Keratinocyte (primary cell): Measurements from ENCODE around the gene HPS4. TPM values are rescaled to one million over a fixed set of nuclear protein-coding genes. Genes with fewer than 3 reads are reported as not detected.
"Not testable (repeated sequence)": the region's sequence is repeated elsewhere in the genome, so short reads cannot be mapped to it uniquely, and the experiment has no call there.

ENCODE experiments used
- DNase-seq: peaks from one replicate; pipeline ENCODE4 v3.0.0-alpha.2; 2011; ENCODE audit warnings: low read depth, missing footprints, low spot score
- FAIRE-seq: peaks from 2 replicates; lab custom pipeline; 2011; peaks lifted over from hg19 to GRCh38; lab: Jason Lieb, UNC
- H2AFZ ChIP-seq: 2 replicates; pipeline ENCODE4 v1.6.0; 2012; ENCODE audit warnings: low read length, control low read depth, inconsistent platforms; ENCODE audit not compliant: control insufficient read depth
- H3K27ac ChIP-seq: 2 replicates; pipeline ENCODE4 v1.5.1; 2011; ENCODE audit warnings: low read length; ENCODE audit not compliant: control insufficient read depth, insufficient read depth
- H3K27me3 ChIP-seq: 3 replicates; pipeline ENCODE4 v1.6.0; 2011; ENCODE audit warnings: low read length; ENCODE audit not compliant: control insufficient read depth, insufficient read depth; ENCODE audit errors: extremely low read depth
- H3K36me3 ChIP-seq, 2 experiments: 2 replicates in 1 of 2; 3 replicates in 1 of 2; pipeline ENCODE4 v1.5.1; 2011; ENCODE audit warnings: low read length in 2 of 2, mild to moderate bottlenecking in 1 of 2; ENCODE audit not compliant: control insufficient read depth in 2 of 2, insufficient read depth in 2 of 2; ENCODE audit errors: extremely low read depth in 1 of 2
- H3K4me1 ChIP-seq: 3 replicates; pipeline ENCODE4 v1.5.1; 2011; ENCODE audit warnings: low read length; ENCODE audit not compliant: control insufficient read depth, insufficient read depth; ENCODE audit errors: extremely low read depth
- H3K4me2 ChIP-seq: 3 replicates; pipeline ENCODE4 v1.6.0; 2011; ENCODE audit warnings: low read depth, low read length; ENCODE audit not compliant: control insufficient read depth, insufficient read depth; ENCODE audit errors: extremely low read depth
- H3K4me3 ChIP-seq, 3 experiments: fragments of 200-600 bp in 1 of 3; sonication (generic) in 1 of 3; 2 replicates in 2 of 3; 3 replicates in 1 of 3; pipeline ENCODE4 v1.5.1; 2011 to 2016; ENCODE audit warnings: low read length in 3 of 3, mild to moderate bottlenecking in 3 of 3, control low read depth in 2 of 3, inconsistent platforms in 1 of 3, low read depth in 1 of 3, mixed read lengths in 1 of 3, mixed run types in 1 of 3, moderate library complexity in 1 of 3; ENCODE audit not compliant: control insufficient read depth in 2 of 3, insufficient read depth in 2 of 3; ENCODE audit errors: extremely low read depth in 1 of 3
- H3K79me2 ChIP-seq: 2 replicates; pipeline ENCODE4 v1.6.0; 2012; ENCODE audit warnings: low read length; ENCODE audit not compliant: control insufficient read depth, insufficient read depth
- H3K9ac ChIP-seq: 3 replicates; pipeline ENCODE4 v1.6.0; 2011; ENCODE audit warnings: low read length; ENCODE audit not compliant: control insufficient read depth, insufficient read depth; ENCODE audit errors: extremely low read depth
- H3K9me1 ChIP-seq: 3 replicates; pipeline ENCODE4 v1.6.0; 2011; ENCODE audit warnings: low read length; ENCODE audit not compliant: control insufficient read depth, insufficient read depth; ENCODE audit errors: extremely low read depth
- H3K9me3 ChIP-seq: 2 replicates; pipeline ENCODE4 v1.5.1; 2012; ENCODE audit warnings: low read depth, low read length; ENCODE audit not compliant: control insufficient read depth
- H4K20me1 ChIP-seq: 3 replicates; pipeline ENCODE4 v1.6.0; 2011; ENCODE audit warnings: low read length; ENCODE audit not compliant: control insufficient read depth, insufficient read depth; ENCODE audit errors: extremely low read depth
- EZH2 ChIP-seq: IDR thresholded peaks from one replicate; pipeline ENCODE4 v1.6.1; 2012; ENCODE audit warnings: inconsistent platforms, mild to moderate bottlenecking, low read length, moderate library complexity
- dilution Hi-C: fragments of 300-500 bp; cut with MboI; formaldehyde crosslinking; loops from one replicate; pipeline ENCODE4 v1.7.0; 2020; ENCODE audit warnings: low sequenced_read_pairs; ENCODE audit not compliant: extremely low pct_ligation_motif_present
- polyA plus RNA-seq, 5 experiments: library from polyadenylated mRNA; depleted of rRNA in 3 of 5; stranded (reverse) in 3 of 5; stranded (forward) in 1 of 5; unstranded in 1 of 5; fragments of >200 nt; gene quantifications; 1 replicate in 1 of 5; 2 replicates in 3 of 5; 3 replicates in 1 of 5; pipeline versions ENCODE4 v1.2.1 to v1.2.3, GENCODE V29; 2011 to 2012; ENCODE audit warnings: missing spikeins in 2 of 5, low read depth in 1 of 5, low replicate concordance in 1 of 5
- TF ChIP-seq, protein P1 (sequence below), 3 experiments: IDR thresholded peaks in 1 of 3; conservative IDR thresholded peaks in 1 of 3; optimal IDR thresholded peaks in 1 of 3; 2 replicates in 2 of 3; 3 replicates in 1 of 3; pipeline versions ENCODE3 to v1.5.1; 2011; ENCODE audit warnings: low read length in 3 of 3, mild to moderate bottlenecking in 3 of 3, moderate library complexity in 2 of 3, control low read depth in 1 of 3, inconsistent platforms in 1 of 3; ENCODE audit not compliant: insufficient read depth in 2 of 3; ENCODE audit errors: extremely low read depth in 1 of 3

HPS4 gene
- polyA plus RNA-seq, 1 donor (not counting 4 experiments of a cell fraction or from before 2014, with no cell fraction given): 21.3 TPM

- H3K36me3 ChIP-seq: no peaks in the 10 kb centered on the region
- peaks cover 2% of the 10 kb centered on the region for H3K9me1 ChIP-seq
- TF ChIP-seq, protein P1, sequence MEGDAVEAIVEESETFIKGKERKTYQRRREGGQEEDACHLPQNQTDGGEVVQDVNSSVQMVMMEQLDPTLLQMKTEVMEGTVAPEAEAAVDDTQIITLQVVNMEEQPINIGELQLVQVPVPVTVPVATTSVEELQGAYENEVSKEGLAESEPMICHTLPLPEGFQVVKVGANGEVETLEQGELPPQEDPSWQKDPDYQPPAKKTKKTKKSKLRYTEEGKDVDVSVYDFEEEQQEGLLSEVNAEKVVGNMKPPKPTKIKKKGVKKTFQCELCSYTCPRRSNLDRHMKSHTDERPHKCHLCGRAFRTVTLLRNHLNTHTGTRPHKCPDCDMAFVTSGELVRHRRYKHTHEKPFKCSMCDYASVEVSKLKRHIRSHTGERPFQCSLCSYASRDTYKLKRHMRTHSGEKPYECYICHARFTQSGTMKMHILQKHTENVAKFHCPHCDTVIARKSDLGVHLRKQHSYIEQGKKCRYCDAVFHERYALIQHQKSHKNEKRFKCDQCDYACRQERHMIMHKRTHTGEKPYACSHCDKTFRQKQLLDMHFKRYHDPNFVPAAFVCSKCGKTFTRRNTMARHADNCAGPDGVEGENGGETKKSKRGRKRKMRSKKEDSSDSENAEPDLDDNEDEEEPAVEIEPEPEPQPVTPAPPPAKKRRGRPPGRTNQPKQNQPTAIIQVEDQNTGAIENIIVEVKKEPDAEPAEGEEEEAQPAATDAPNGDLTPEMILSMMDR (optimal IDR thresholded peaks at IDR 0.05 in 1 of 3, IDR thresholded peaks at IDR 0.05 in 1 of 3, conservative IDR thresholded peaks at IDR 0.05 in 1 of 3; ENCODE audit: extremely low read depth in 1 of 3, insufficient read depth in 2 of 3, low read length in 3 of 3): no peak
- TF ChIP-seq EZH2: no peak
- no peak overlapping the region for H3K9ac ChIP-seq
- H3K27me3 ChIP-seq: no peaks in the 10 kb centered on the region
- dilution Hi-C loops: no loop called here
- H3K4me1 ChIP-seq: peaks cover 3% of the 10 kb centered on the region
- no peak for FAIRE-seq
- peaks cover 6% of the 10 kb centered on the region for H3K79me2 ChIP-seq
- DNase-seq: no peak
- H3K4me3 ChIP-seq: no peak overlapping the region
- no peaks in the 10 kb centered on the region for H4K20me1 ChIP-seq
- no peak overlapping the region for H3K27ac ChIP-seq
- no peak overlapping the region for H2AFZ ChIP-seq
- no peaks in the 10 kb centered on the region for H3K9me3 ChIP-seq
- H3K4me2 ChIP-seq: no peak overlapping the region
Observed at GRCh38 chr22:26442086-26442756, 41.4 kb downstream of the HPS4 start.

- TF ChIP-seq, protein P1 (optimal IDR thresholded peaks at IDR 0.05 in 1 of 3, IDR thresholded peaks at IDR 0.05 in 1 of 3, conservative IDR thresholded peaks at IDR 0.05 in 1 of 3; ENCODE audit: extremely low read depth in 1 of 3, insufficient read depth in 2 of 3, low read length in 3 of 3): no peak
- TF ChIP-seq EZH2: no peak
- no peak overlapping the region for H3K9ac ChIP-seq
- dilution Hi-C loops: no loop called here
- peaks cover 0 to 2% of the 10 kb centered on the region in 2 experiments for H3K36me3 ChIP-seq
- no peak for DNase-seq
- no peaks in the 10 kb centered on the region for H3K9me3 ChIP-seq
- no peak for FAIRE-seq
- H3K4me2 ChIP-seq: no peak overlapping the region
- H3K27me3 ChIP-seq: no peaks in the 10 kb centered on the region
- no peak overlapping the region for H2AFZ ChIP-seq
- H3K9me1 ChIP-seq: peaks cover 2% of the 10 kb centered on the region
- no peaks in the 10 kb centered on the region for H4K20me1 ChIP-seq
- peaks cover 3% of the 10 kb centered on the region for H3K4me1 ChIP-seq
- H3K4me3 ChIP-seq: no peak overlapping the region
- H3K79me2 ChIP-seq: peaks cover 6% of the 10 kb centered on the region
- no peak overlapping the region for H3K27ac ChIP-seq
Observed at GRCh38 chr22:26439559-26439958, 44.0 kb downstream of the HPS4 start.

GRCh38 chr22:26438776-26439175, 44.8 kb downstream of the HPS4 start:
- H3K36me3 ChIP-seq, H4K20me1 ChIP-seq, H3K9me1 ChIP-seq, H3K27ac ChIP-seq, H3K27me3 ChIP-seq, dilution Hi-C loops, DNase-seq, H3K4me3 ChIP-seq, H3K79me2 ChIP-seq, H3K4me2 ChIP-seq, H3K9me3 ChIP-seq, H3K9ac ChIP-seq, H3K4me1 ChIP-seq, H2AFZ ChIP-seq: not testable (repeated sequence)
- peak; percentile 43 for FAIRE-seq
